Right lobe of liver (tissue), 6 donors: Measurements from ENCODE around the gene GNAQ. TPM values are rescaled to one million over a fixed set of nuclear protein-coding genes. Genes with fewer than 3 reads are reported as not detected.
"Not testable (repeated sequence)": the region's sequence is repeated elsewhere in the genome, so short reads cannot be mapped to it uniquely, and the experiment has no call there.

Experiments used
- ATAC-seq, 4 donors: fragments of 200-7000 bp; cut with Tn5 transposase; one replicate each; pipeline ENCODE4 v1.9.1; 2020; ENCODE audit warnings: mild to moderate bottlenecking in 4 of 4, moderate library complexity in 4 of 4
- DNase-seq, 3 donors: peaks; one replicate each; pipeline ENCODE4 v3.0.0-alpha.2; 2020
- H3K27ac ChIP-seq, 3 donors: fragments of 200-600 bp; one replicate each; pipeline ENCODE4 v1.8.0; 2022
- H3K27me3 ChIP-seq, 2 donors: fragments of 200-600 bp; one replicate each; pipeline ENCODE4 v1.8.0; 2022
- H3K36me3 ChIP-seq, 4 donors: fragments of 200-600 bp; sonication (generic) in 1 of 4; one replicate each; pipeline versions ENCODE4 v1.5.1 to v1.8.0; 2017 to 2022; ENCODE audit warnings: control low read depth in 1 of 4
- H3K4me1 ChIP-seq, 4 donors: fragments of 200-600 bp; sonication (generic) in 1 of 4; one replicate each; pipeline versions ENCODE4 v1.5.1 to v1.8.0; 2017 to 2022; ENCODE audit warnings: control low read depth in 1 of 4
- H3K4me3 ChIP-seq, 3 donors: fragments of 200-600 bp; one replicate each; pipeline ENCODE4 v1.8.0; 2022
- H3K9me3 ChIP-seq, 4 donors: fragments of 200-600 bp; sonication (generic) in 1 of 4; one replicate each; pipeline versions ENCODE4 v1.5.1 to v1.8.0; 2017 to 2022; ENCODE audit warnings: control low read depth in 1 of 4
- CTCF ChIP-seq, 4 donors: fragments of 200-600 bp in 3 of 4; fragments of 450-650 bp in 1 of 4; IDR thresholded peaks; one replicate each; pipeline versions ENCODE4 v1.5.1 to v1.8.0; 2016 to 2022; ENCODE audit warnings: antibody characterized with exemption in 4 of 4, mild to moderate bottlenecking in 2 of 4
- POLR2A ChIP-seq: fragments of 450-650 bp; IDR thresholded peaks from one replicate; pipeline ENCODE4 v1.6.1; 2017; ENCODE audit warnings: antibody characterized with exemption, mild to moderate bottlenecking
- WGBS: methylation state at CpG from one replicate; pipeline ENCODE4 v1.1.6; 2018; ENCODE audit warnings: low coverage, low lambda C conversion rate; ENCODE audit not compliant: insufficient coverage; ENCODE audit errors: missing lambda C conversion rate; 5-methylcytosine and 5-hydroxymethylcytosine counted together
- intact Hi-C, 2 donors: fragments of 100-400 bp; cut with DNase I; formaldehyde crosslinking; loops; one replicate each; pipeline versions ENCODE4 v1.11.2 to v1.14.1; 2022
- total RNA-seq, 6 experiments: library from RNA; depleted of rRNA in 2 of 6; stranded (reverse); fragments of >200 nt in 2 of 6; fragmentation: NEBNext Ultra II Directional in 3 of 6; extraction: Animal tissue kit (Norgen Biotek cat#: 25700) in 3 of 6; gene quantifications; one replicate each; pipeline versions ENCODE4 v1.1.0 to v1.2.4, GENCODE V29; 2016 to 2023
- donor health status: DM: no; HTN: yes; CAD: no.
- donor health status: DM: no; HTN: no; CAD: no.
- donor health status: DM: no; HTN: no; CAD: no.
- donor health status: DM: no; HTN: yes; CAD: no.
- donor health status: DM: no; HTN: yes; CAD: no.

Gene GNAQ
- total RNA-seq, 6 experiments from 2014 or later: 15.8 to 28.7 (median 21.6) TPM

- no peak for DNase-seq
- H3K27me3 ChIP-seq: no peaks in the 10 kb centered on the region
- H3K4me3 ChIP-seq: no peak overlapping the region
- TF ChIP-seq CTCF (IDR thresholded peaks at IDR 0.05) (no peak), POLR2A (no peak)
- no peaks in the 10 kb centered on the region for H3K9me3 ChIP-seq
- H3K36me3 ChIP-seq: no peaks in the 10 kb centered on the region
- WGBS: 67% methylated on average over 1 of the region's 1 CpG
- ATAC-seq: no peak
- H3K4me1 ChIP-seq: no peaks in the 10 kb centered on the region
- no peak overlapping the region for H3K27ac ChIP-seq
- intact Hi-C loops: no loop called here
Measured at GRCh38 chr9:77708064-77708815, 323.4 kb downstream of the GNAQ start.

GRCh38 chr9:77707383-77708063 is 324.1 kb downstream of the GNAQ start:
- WGBS: 65% methylated on average over 6 of the region's 6 CpGs
- ATAC-seq (peak in 2 of 4 donors; percentile 63 to 98), DNase-seq (peak in 1 of 3 donors; percentile 65)
- Histone ChIP-seq H3K4me3 (no peak overlapping the region), H3K27ac (no peak overlapping the region), H3K9me3 (no peaks in the 10 kb centered on the region), H3K27me3 (no peaks in the 10 kb centered on the region), H3K4me1 (no peaks in the 10 kb centered on the region), H3K36me3 (no peaks in the 10 kb centered on the region)
- TF ChIP-seq CTCF (IDR thresholded peaks at IDR 0.05) (no peak), POLR2A (no peak)
- intact Hi-C loops: no loop called here

- intact Hi-C loops: no loop called here
- Histone ChIP-seq H3K27me3 (no peaks in the 10 kb centered on the region), H3K9me3 (no peaks in the 10 kb centered on the region), H3K4me3 (no peak overlapping the region), H3K36me3 (no peaks in the 10 kb centered on the region), H3K27ac (no peak overlapping the region), H3K4me1 (no peaks in the 10 kb centered on the region)
- no peak for DNase-seq
- no peak for ATAC-seq
- TF ChIP-seq POLR2A: no peak
- TF ChIP-seq CTCF (IDR thresholded peaks at IDR 0.05): no peak
Measured at GRCh38 chr9:77705636-77706035, 326.0 kb downstream of the GNAQ start.

- ATAC-seq, intact Hi-C loops, H3K9me3 ChIP-seq, H3K27ac ChIP-seq, H3K27me3 ChIP-seq, H3K4me1 ChIP-seq, H3K36me3 ChIP-seq, H3K4me3 ChIP-seq, DNase-seq: not testable (repeated sequence)
- 50% methylated on average over 2 of the region's 52 CpGs for WGBS
Measured at GRCh38 chr9:77702521-77703390, 328.9 kb downstream of the GNAQ start.
